Thyroid gland (tissue), 4 donors: ENCODE results near the gene NUDT5.

ENCODE experiments used
- POLR2A ChIP-seq, 2 donors: fragments of 450-650 bp; IDR thresholded peaks; one replicate each; pipeline ENCODE4 v1.6.1; 2017; ENCODE audit warnings: antibody characterized with exemption in 2 of 2, mild to moderate bottlenecking in 2 of 2, moderate library complexity in 1 of 2
- TF ChIP-seq, protein P1 (sequence below), 6 experiments: fragments of 200-600 bp in 3 of 6; fragments of 450-650 bp in 3 of 6; sonication (generic) in 3 of 6; IDR thresholded peaks; one replicate each; pipeline ENCODE4 v1.5.1; 2016 to 2019; ENCODE audit warnings: antibody characterized with exemption in 6 of 6, mild to moderate bottlenecking in 2 of 6, inconsistent platforms in 1 of 6, moderate library complexity in 1 of 6

DNA sequence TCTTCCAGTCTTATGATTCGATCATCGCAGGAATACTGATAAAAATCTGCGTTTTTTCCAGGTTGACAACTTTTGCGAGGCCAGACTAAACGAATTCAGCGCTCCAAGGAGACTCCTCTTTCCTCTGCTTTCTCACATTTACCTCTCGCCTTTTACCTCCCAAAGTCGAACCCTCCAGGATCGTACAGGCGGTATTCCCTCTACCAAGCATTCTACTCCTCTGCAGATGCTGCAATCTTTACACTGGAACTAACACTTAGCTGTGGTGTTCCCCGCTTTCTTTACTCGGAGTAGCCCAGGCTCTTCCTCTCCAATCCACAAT, 449 bp downstream of the NUDT5 start:
- TF ChIP-seq POLR2A (IDR thresholded peaks at IDR 0.05), result no peak
- TF ChIP-seq, protein P1, sequence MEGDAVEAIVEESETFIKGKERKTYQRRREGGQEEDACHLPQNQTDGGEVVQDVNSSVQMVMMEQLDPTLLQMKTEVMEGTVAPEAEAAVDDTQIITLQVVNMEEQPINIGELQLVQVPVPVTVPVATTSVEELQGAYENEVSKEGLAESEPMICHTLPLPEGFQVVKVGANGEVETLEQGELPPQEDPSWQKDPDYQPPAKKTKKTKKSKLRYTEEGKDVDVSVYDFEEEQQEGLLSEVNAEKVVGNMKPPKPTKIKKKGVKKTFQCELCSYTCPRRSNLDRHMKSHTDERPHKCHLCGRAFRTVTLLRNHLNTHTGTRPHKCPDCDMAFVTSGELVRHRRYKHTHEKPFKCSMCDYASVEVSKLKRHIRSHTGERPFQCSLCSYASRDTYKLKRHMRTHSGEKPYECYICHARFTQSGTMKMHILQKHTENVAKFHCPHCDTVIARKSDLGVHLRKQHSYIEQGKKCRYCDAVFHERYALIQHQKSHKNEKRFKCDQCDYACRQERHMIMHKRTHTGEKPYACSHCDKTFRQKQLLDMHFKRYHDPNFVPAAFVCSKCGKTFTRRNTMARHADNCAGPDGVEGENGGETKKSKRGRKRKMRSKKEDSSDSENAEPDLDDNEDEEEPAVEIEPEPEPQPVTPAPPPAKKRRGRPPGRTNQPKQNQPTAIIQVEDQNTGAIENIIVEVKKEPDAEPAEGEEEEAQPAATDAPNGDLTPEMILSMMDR (IDR thresholded peaks at IDR 0.05), result no peak
